HEK293 (cell line): ENCODE data around the gene SLX9.
A peak's percentile ranks its signal among the peaks of the same experiment; 100 is the strongest.

Experiments
- RBAK ChIP-seq: fragments of 450-650 bp; formaldehyde crosslinking; IDR thresholded peaks from 2 replicates; pipeline ENCODE4 v1.5.1; 2016; ENCODE audit warnings: missing biosample characterization, missing genetic modification characterization
- YY1 ChIP-seq: fragments of 450-650 bp; formaldehyde crosslinking; IDR thresholded peaks from 2 replicates; pipeline ENCODE4 v1.5.1; 2018; ENCODE audit warnings: missing biosample characterization, missing genetic modification characterization
- YY2 ChIP-seq: fragments of 450-650 bp; formaldehyde crosslinking; IDR thresholded peaks from 2 replicates; pipeline ENCODE4 v1.5.1; 2016; ENCODE audit warnings: missing biosample characterization, missing genetic modification characterization
- ZBTB17 ChIP-seq: fragments of 450-650 bp; formaldehyde crosslinking; IDR thresholded peaks from 2 replicates; pipeline ENCODE4 v1.5.1; 2016; ENCODE audit warnings: missing biosample characterization, missing genetic modification characterization
- ZEB2 ChIP-seq: fragments of 450-650 bp; formaldehyde crosslinking; IDR thresholded peaks from 2 replicates; pipeline ENCODE4 v1.5.1; 2016; ENCODE audit warnings: missing biosample characterization, missing genetic modification characterization
- ZNF114 ChIP-seq: fragments of 450-650 bp; formaldehyde crosslinking; IDR thresholded peaks from 2 replicates; pipeline ENCODE4 v1.5.0; 2017; ENCODE audit warnings: missing biosample characterization, missing genetic modification characterization
- ZNF155 ChIP-seq: fragments of 450-650 bp; formaldehyde crosslinking; IDR thresholded peaks from 2 replicates; pipeline ENCODE4 v1.5.1; 2016; ENCODE audit warnings: missing biosample characterization, missing genetic modification characterization
- ZNF169 ChIP-seq: fragments of 450-650 bp; formaldehyde crosslinking; IDR thresholded peaks from 2 replicates; pipeline ENCODE4 v1.5.1; 2016; ENCODE audit warnings: missing biosample characterization, missing genetic modification characterization
- ZNF223 ChIP-seq: fragments of 450-650 bp; formaldehyde crosslinking; IDR thresholded peaks from 2 replicates; pipeline ENCODE4 v1.5.1; 2016; ENCODE audit warnings: missing biosample characterization, missing genetic modification characterization
- ZNF37A ChIP-seq: fragments of 450-650 bp; IDR thresholded peaks from 2 replicates; pipeline ENCODE4 v1.5.1; 2018; ENCODE audit warnings: missing biosample characterization, missing genetic modification characterization
- ZNF391 ChIP-seq: fragments of 450-650 bp; formaldehyde crosslinking; IDR thresholded peaks from 2 replicates; pipeline ENCODE4 v1.5.1; 2016; ENCODE audit warnings: low read depth, missing biosample characterization, missing genetic modification characterization, borderline replicate concordance
- ZNF398 ChIP-seq: fragments of 450-650 bp; formaldehyde crosslinking; IDR thresholded peaks from 2 replicates; pipeline ENCODE4 v1.5.1; 2017; ENCODE audit warnings: missing biosample characterization, missing genetic modification characterization
- ZNF426 ChIP-seq: fragments of 450-650 bp; formaldehyde crosslinking; IDR thresholded peaks from 2 replicates; pipeline ENCODE4 v1.5.1; 2017; ENCODE audit warnings: missing biosample characterization, missing genetic modification characterization, mild to moderate bottlenecking, inconsistent platforms, moderate library complexity
- ZNF488 ChIP-seq: fragments of 450-650 bp; formaldehyde crosslinking; IDR thresholded peaks from 2 replicates; pipeline ENCODE4 v1.5.1; 2016; ENCODE audit warnings: missing biosample characterization, missing genetic modification characterization
- ZNF549 ChIP-seq: fragments of 450-650 bp; IDR thresholded peaks from 2 replicates; pipeline ENCODE4 v1.5.1; 2018; ENCODE audit warnings: missing biosample characterization, missing genetic modification characterization, mild to moderate bottlenecking, inconsistent platforms, moderate library complexity
- ZNF555 ChIP-seq: fragments of 450-650 bp; formaldehyde crosslinking; conservative IDR thresholded peaks from 2 replicates; pipeline ENCODE4 v1.5.1; 2017; ENCODE audit warnings: missing biosample characterization, mild to moderate bottlenecking, missing genetic modification characterization, inconsistent platforms
- ZNF660 ChIP-seq: fragments of 450-650 bp; IDR thresholded peaks from 2 replicates; pipeline ENCODE4 v1.5.1; 2018; ENCODE audit warnings: missing biosample characterization, mild to moderate bottlenecking, missing genetic modification characterization
- ZNF664 ChIP-seq: fragments of 450-650 bp; formaldehyde crosslinking; IDR thresholded peaks from 2 replicates; pipeline ENCODE4 v1.5.1; 2016; ENCODE audit warnings: missing biosample characterization, missing genetic modification characterization
- ZNF707 ChIP-seq: fragments of 450-650 bp; formaldehyde crosslinking; IDR thresholded peaks from 2 replicates; pipeline ENCODE4 v1.5.1; 2016; ENCODE audit warnings: missing biosample characterization, missing genetic modification characterization
- ZSCAN4 ChIP-seq: fragments of 450-650 bp; formaldehyde crosslinking; IDR thresholded peaks from 2 replicates; pipeline ENCODE4 v1.5.1; 2017; ENCODE audit warnings: missing biosample characterization, missing genetic modification characterization
- TF ChIP-seq, protein P1 (sequence below): fragments of 450-650 bp; formaldehyde crosslinking; IDR thresholded peaks from 2 replicates; pipeline ENCODE4 v1.5.1; 2016; ENCODE audit warnings: missing biosample characterization, missing genetic modification characterization
- TF ChIP-seq, protein P2 (sequence below): fragments of 450-650 bp; formaldehyde crosslinking; IDR thresholded peaks from 2 replicates; pipeline ENCODE4 v1.5.1; 2017; ENCODE audit warnings: missing biosample characterization, missing genetic modification characterization
- TF ChIP-seq, protein P3 (sequence below): fragments of 450-650 bp; formaldehyde crosslinking; IDR thresholded peaks from 2 replicates; pipeline ENCODE4 v1.5.1; 2016; ENCODE audit warnings: missing biosample characterization, missing genetic modification characterization
- TF ChIP-seq, protein P4 (sequence below): IDR thresholded peaks from 2 replicates; pipeline ENCODE4 v1.6.1; 2011; ENCODE audit warnings: mild to moderate bottlenecking, low read depth, low read length, borderline replicate concordance
- TF ChIP-seq, protein P5 (sequence below): fragments of 450-650 bp; formaldehyde crosslinking; IDR thresholded peaks from 2 replicates; pipeline ENCODE4 v1.5.1; 2016; ENCODE audit warnings: missing biosample characterization, missing genetic modification characterization, borderline replicate concordance

Gene SLX9

GRCh38 chr21:44939532-44940115, at the start of gene SLX9 (continued):
- TF ChIP-seq ZNF664 (tag by site-specific recombination): no peak
- no peak for TF ChIP-seq ZNF555
- peak; percentile 99 for TF ChIP-seq ZNF660 (tag by site-specific recombination)
- TF ChIP-seq ZNF223 (tag by site-specific recombination): no peak
- no peak for TF ChIP-seq ZNF398 (tag by site-specific recombination)
- TF ChIP-seq, protein P1, sequence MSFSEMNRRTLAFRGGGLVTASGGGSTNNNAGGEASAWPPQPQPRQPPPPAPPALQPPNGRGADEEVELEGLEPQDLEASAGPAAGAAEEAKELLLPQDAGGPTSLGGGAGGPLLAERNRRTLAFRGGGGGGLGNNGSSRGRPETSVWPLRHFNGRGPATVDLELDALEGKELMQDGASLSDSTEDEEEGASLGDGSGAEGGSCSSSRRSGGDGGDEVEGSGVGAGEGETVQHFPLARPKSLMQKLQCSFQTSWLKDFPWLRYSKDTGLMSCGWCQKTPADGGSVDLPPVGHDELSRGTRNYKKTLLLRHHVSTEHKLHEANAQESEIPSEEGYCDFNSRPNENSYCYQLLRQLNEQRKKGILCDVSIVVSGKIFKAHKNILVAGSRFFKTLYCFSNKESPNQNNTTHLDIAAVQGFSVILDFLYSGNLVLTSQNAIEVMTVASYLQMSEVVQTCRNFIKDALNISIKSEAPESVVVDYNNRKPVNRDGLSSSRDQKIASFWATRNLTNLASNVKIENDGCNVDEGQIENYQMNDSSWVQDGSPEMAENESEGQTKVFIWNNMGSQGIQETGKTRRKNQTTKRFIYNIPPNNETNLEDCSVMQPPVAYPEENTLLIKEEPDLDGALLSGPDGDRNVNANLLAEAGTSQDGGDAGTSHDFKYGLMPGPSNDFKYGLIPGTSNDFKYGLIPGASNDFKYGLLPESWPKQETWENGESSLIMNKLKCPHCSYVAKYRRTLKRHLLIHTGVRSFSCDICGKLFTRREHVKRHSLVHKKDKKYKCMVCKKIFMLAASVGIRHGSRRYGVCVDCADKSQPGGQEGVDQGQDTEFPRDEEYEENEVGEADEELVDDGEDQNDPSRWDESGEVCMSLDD (tag by site-specific recombination): no peak; the same call in 1 of the 2 replicates
- TF ChIP-seq, protein P2, sequence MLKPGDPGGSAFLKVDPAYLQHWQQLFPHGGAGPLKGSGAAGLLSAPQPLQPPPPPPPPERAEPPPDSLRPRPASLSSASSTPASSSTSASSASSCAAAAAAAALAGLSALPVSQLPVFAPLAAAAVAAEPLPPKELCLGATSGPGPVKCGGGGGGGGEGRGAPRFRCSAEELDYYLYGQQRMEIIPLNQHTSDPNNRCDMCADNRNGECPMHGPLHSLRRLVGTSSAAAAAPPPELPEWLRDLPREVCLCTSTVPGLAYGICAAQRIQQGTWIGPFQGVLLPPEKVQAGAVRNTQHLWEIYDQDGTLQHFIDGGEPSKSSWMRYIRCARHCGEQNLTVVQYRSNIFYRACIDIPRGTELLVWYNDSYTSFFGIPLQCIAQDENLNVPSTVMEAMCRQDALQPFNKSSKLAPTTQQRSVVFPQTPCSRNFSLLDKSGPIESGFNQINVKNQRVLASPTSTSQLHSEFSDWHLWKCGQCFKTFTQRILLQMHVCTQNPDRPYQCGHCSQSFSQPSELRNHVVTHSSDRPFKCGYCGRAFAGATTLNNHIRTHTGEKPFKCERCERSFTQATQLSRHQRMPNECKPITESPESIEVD (tag by site-specific recombination): no peak
- TF ChIP-seq ZEB2: peak; percentile 97
- TF ChIP-seq ZNF155 (tag by site-specific recombination): no peak
- TF ChIP-seq ZNF169 (tag by site-specific recombination): no peak
- TF ChIP-seq ZSCAN4 (tag by site-specific recombination): peak; percentile 51
- TF ChIP-seq, protein P3, sequence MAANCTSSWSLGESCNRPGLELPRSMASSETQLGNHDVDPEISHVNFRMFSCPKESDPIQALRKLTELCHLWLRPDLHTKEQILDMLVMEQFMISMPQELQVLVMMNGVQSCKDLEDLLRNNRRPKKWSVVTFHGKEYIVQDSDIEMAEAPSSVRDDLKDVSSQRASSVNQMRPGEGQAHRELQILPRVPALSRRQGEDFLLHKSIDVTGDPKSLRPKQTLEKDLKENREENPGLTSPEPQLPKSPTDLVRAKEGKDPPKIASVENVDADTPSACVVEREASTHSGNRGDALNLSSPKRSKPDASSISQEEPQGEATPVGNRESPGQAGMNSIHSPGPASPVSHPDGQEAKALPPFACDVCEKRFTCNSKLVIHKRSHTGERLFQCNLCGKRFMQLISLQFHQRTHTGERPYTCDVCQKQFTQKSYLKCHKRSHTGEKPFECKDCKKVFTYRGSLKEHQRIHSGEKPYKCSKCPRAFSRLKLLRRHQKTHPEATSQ (tag by site-specific recombination): peak; percentile 99
- TF ChIP-seq ZNF707 (tag by site-specific recombination): no peak
- TF ChIP-seq ZNF426 (tag by site-specific recombination): no peak
- no peak for TF ChIP-seq RBAK (tag by site-specific recombination)
- TF ChIP-seq, protein P4, sequence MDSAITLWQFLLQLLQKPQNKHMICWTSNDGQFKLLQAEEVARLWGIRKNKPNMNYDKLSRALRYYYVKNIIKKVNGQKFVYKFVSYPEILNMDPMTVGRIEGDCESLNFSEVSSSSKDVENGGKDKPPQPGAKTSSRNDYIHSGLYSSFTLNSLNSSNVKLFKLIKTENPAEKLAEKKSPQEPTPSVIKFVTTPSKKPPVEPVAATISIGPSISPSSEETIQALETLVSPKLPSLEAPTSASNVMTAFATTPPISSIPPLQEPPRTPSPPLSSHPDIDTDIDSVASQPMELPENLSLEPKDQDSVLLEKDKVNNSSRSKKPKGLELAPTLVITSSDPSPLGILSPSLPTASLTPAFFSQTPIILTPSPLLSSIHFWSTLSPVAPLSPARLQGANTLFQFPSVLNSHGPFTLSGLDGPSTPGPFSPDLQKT: no peak
- no peak for TF ChIP-seq ZNF488 (tag by site-specific recombination)
- peak; percentile 92 for TF ChIP-seq YY1 (tag by site-specific recombination)
- TF ChIP-seq ZNF549 (tag by site-specific recombination): no peak
- peak; percentile 86 for TF ChIP-seq ZNF391 (tag by site-specific recombination)
- TF ChIP-seq ZNF114: peak; percentile 71; the same call in 1 of the 2 replicates
- TF ChIP-seq ZBTB17 (tag by site-specific recombination): peak; percentile 85
- TF ChIP-seq, protein P5, sequence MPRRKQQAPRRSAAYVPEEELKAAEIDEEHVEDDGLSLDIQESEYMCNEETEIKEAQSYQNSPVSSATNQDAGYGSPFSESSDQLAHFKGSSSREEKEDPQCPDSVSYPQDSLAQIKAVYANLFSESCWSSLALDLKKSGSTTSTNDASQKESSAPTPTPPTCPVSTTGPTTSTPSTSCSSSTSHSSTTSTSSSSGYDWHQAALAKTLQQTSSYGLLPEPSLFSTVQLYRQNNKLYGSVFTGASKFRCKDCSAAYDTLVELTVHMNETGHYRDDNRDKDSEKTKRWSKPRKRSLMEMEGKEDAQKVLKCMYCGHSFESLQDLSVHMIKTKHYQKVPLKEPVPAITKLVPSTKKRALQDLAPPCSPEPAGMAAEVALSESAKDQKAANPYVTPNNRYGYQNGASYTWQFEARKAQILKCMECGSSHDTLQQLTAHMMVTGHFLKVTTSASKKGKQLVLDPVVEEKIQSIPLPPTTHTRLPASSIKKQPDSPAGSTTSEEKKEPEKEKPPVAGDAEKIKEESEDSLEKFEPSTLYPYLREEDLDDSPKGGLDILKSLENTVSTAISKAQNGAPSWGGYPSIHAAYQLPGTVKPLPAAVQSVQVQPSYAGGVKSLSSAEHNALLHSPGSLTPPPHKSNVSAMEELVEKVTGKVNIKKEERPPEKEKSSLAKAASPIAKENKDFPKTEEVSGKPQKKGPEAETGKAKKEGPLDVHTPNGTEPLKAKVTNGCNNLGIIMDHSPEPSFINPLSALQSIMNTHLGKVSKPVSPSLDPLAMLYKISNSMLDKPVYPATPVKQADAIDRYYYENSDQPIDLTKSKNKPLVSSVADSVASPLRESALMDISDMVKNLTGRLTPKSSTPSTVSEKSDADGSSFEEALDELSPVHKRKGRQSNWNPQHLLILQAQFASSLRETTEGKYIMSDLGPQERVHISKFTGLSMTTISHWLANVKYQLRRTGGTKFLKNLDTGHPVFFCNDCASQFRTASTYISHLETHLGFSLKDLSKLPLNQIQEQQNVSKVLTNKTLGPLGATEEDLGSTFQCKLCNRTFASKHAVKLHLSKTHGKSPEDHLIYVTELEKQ (tag by site-specific recombination): peak; percentile 67; the same call in 1 of the 2 replicates
- TF ChIP-seq YY2 (tag by site-specific recombination): peak; percentile 87
- TF ChIP-seq ZNF37A (tag by site-specific recombination): no peak
